HL-60 (cell line): ENCODE measurements around the gene EYA4.

Experiments used
- CTCF ChIP-seq: IDR thresholded peaks from one replicate; pipeline ENCODE4 v1.5.1; 2011; ENCODE audit warnings: low read length, control low read depth, inconsistent platforms; ENCODE audit not compliant: insufficient read depth
- GABPA ChIP-seq: IDR thresholded peaks from 2 replicates; pipeline ENCODE4 v1.6.1; 2012; ENCODE audit warnings: low read depth
- POLR2AphosphoS5 ChIP-seq: IDR thresholded peaks from 2 replicates; pipeline ENCODE4 v1.6.1; 2012; ENCODE audit warnings: low read depth
- REST ChIP-seq: IDR thresholded peaks from 2 replicates; pipeline ENCODE4 v1.6.1; 2012; ENCODE audit warnings: low read depth; ENCODE audit not compliant: insufficient replicate concordance
- SPI1 ChIP-seq: IDR thresholded peaks from 2 replicates; pipeline ENCODE4 v1.6.1; 2012; ENCODE audit warnings: low read depth, mild to moderate bottlenecking, borderline replicate concordance

GRCh38 chr6:133339543-133340384, 98.6 kb downstream of the EYA4 start:
- no peak for TF ChIP-seq CTCF
- TF ChIP-seq POLR2AphosphoS5: no peak
- TF ChIP-seq SPI1: no peak
- no peak for TF ChIP-seq REST
- TF ChIP-seq GABPA: no peak
